Endothelial cell of umbilical vein (primary cell): ENCODE data around the gene KIFC1.

Experiments
- CTCF ChIP-seq, 2 donors: IDR thresholded peaks; 1 replicate in 1 of 2; 2 replicates in 1 of 2; pipeline ENCODE4 v1.5.1; 2011; ENCODE audit warnings: low read length in 2 of 2, mild to moderate bottlenecking in 2 of 2, moderate library complexity in 2 of 2, control low read depth in 1 of 2, inconsistent platforms in 1 of 2, low read depth in 1 of 2; ENCODE audit not compliant: insufficient read depth in 1 of 2; ENCODE audit errors: extremely low read depth in 1 of 2
- EZH2 ChIP-seq: IDR thresholded peaks from 2 replicates; pipeline ENCODE4 v1.6.1; 2012; ENCODE audit warnings: borderline replicate concordance, low read depth, mild to moderate bottlenecking, moderate library complexity, low read length, inconsistent platforms; ENCODE audit not compliant: severe bottlenecking
- POLR2A ChIP-seq: IDR thresholded peaks from 2 replicates; pipeline ENCODE4 v1.6.1; 2012; ENCODE audit warnings: low read depth, mild to moderate bottlenecking, control low read depth, low read length
- POLR2AphosphoS5 ChIP-seq: IDR thresholded peaks from 2 replicates; pipeline ENCODE4 v1.6.1; 2012; ENCODE audit warnings: low read depth, mild to moderate bottlenecking, control low read depth, low read length, moderate library complexity; ENCODE audit not compliant: insufficient read depth

- TF ChIP-seq CTCF (IDR thresholded peaks at IDR 0.05; ENCODE audit: extremely low read depth in 1 of 2, insufficient read depth in 1 of 2, low read depth in 1 of 2, low read length in 2 of 2) = no peak
- no peak for TF ChIP-seq POLR2AphosphoS5
- TF ChIP-seq EZH2 = no peak
- TF ChIP-seq POLR2A = no peak
These were observed 1.4 kb downstream of the KIFC1 start for GRCh38 chr6:33392979-33393378.
